ENCODE results near the gene HMGN3.

Gene HMGN3

DNA sequence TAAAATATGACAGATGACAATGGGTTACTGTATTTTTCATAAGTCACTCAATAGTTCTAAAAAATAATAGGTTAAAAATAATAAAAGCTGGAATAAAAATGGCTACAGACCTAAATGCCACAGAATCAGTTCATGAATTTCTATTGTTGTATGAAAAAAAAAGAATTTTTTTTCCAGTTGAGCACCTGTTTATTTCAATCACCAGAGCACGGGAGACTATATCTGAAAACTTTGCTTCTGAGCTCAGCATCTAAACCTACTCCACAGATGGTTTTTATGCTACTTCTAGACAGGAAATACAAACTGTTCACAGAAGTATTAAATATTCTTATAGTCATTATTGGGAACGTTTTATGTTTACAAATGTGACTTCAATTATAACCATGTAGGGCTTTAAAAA is 50.4 kb downstream of the HMGN3 start:
- no peak for DNase-seq

- DNase-seq = no peak
Measured at GRCh38 chr6:79180052-79180451, 54.4 kb downstream of the HMGN3 start.

DNA sequence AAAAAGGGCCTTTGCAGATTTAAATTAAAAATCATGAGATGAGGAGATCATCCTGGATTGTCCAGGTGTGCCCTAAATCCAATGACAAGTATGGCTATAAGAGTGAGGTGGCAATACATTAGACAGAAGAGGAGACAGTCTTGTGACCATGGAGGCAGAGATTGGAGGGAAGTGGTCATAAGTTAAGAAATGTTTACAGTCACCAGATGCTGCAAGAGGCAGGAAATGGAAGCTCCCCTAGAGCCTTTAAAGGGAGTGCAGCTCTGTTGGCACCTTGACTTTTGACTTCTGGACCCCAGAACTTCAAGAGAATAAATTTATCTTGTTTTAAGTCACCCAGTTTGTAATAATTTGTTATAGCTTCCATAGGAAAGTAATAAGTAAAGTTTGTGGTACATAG is 61.1 kb downstream of the HMGN3 start:
- no peak for DNase-seq

DNA sequence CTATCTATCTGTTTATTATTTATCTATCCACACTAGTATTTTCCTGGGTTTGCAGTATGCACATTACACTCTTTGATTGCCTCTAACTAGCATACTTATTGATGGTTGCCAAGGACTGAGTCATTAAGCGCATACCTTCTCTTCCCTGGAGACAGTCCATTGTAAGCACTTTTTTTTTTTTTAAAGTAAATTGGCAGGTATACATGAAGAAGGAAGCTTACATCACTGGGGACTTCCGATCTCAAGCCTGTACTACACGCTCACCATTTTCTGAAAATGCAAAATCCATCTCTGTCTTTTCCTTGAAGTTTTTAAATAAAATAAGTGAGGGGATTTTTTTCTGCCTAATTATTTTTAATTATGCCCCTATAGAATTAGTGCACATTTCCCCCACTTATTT is 63.5 kb downstream of the HMGN3 start:
- DNase-seq = no peak

DNA sequence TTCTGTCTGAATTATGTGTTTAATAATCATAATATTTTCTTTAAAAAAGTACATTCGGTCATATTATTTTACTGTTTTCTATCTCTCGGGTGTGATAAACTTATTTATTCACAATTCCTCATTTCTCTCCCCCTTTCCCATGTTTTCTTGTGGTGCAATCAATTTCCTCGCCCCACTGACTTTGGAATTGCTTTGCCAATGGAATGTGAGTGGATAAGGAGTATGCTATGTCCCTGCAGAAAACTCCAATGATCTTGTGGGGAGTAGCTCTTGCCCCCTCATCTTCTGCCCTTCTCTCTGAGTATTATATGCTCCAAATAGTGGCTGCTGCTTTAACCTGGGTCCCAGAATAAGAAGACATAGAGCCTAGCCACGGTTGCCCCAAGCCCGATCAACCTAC is 64.1 kb downstream of the HMGN3 start:
- DNase-seq = no peak

DNA sequence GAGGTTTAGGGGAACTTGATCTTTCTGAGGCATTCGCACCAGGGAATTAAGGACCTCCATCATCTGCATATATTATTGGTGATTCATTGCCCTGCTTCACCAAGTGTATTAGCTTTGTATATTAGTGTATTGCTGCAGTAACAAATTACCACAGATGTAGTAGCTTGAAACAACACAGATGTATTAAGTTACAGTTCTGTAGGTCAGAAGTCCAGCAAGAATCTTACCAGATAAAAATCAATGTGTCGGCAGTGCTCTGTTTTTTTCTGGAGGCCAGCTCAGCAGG is 65.8 kb downstream of the HMGN3 start:
- no peak for DNase-seq

- no peak for DNase-seq
Measured at GRCh38 chr6:79167931-79168694, 66.4 kb downstream of the HMGN3 start.

DNA sequence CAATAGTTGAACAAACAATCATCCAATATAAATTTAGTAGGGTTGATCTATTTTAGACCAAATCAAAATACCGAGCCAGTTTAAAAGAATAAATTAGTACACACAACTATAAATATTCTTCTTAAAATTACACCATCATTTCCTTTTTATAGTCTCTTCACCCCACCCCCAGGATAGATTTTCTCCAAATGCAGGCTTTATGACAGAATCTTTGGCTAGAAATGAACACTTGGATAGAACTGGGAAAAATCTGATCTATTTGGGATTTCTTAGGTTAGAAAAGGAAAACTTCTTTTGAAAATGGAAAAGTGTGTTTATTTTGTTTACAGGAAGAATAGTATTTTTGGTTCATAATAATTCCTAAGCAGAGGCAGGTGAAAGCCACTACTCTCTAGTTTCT is 74.6 kb downstream of the HMGN3 start:
- DNase-seq = no peak

DNA sequence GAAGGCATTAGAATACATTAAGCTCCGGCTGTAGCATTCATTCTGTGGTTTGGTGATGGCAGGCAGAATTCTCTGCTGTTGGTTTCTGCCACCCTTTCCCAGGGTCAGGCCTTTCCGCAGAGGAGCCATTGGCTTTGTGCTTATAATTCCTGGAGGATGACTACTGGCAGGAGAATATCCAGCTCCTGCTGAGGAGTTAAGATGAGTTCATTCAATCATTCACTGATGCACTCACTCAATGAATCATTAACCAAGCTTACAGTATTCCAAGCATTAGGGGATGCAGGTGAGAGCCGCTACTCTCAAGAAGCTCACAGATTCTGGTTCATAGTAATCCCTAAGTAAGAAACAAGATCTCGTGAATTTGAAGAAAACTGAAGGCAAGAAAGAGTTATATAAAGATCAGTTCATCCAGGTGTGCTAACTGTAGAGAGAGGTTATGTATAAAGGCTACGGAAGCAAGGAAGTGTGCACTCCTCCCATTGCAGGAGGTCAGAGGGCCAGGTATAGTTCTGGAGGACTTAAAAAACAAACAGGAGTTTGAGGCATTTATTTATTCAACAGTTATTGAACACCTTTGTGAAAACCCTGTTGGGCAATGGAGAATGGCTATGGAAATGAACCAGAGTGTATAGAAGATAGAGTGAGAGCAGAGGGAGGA is 75.5 kb downstream of the HMGN3 start:
- DNase-seq = no peak

DNA sequence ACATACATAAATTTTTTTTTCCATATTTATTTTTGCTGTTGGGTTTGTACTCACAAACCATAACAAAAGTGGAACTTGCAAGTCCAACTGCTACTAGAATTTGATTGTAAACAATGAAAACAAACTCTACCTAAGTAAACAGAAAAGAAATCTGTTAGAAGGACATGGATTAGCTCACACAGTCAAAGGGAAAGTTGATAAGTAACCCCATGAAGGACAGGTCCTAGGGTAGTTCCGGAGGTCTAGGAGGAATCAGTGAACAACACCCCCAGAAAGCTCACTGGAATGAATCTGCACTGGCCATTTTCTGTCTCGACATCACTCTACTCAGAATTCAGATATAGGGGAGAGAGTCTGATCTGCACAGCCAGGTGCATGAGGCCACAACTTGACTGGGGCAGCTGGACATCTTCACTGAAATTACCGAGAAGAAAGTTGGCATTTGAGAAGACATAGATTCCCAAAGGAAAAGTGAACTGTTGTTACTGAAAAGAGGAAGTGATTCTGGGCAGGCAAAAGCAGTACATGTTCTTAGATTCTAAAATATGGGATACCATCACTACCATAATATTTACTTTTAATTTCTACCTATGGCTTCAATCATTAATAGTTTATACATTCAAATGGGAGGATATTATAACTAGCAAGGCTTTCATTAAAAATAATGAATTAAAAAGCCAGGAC is 76.4 kb downstream of the HMGN3 start:
- no peak for DNase-seq

DNA sequence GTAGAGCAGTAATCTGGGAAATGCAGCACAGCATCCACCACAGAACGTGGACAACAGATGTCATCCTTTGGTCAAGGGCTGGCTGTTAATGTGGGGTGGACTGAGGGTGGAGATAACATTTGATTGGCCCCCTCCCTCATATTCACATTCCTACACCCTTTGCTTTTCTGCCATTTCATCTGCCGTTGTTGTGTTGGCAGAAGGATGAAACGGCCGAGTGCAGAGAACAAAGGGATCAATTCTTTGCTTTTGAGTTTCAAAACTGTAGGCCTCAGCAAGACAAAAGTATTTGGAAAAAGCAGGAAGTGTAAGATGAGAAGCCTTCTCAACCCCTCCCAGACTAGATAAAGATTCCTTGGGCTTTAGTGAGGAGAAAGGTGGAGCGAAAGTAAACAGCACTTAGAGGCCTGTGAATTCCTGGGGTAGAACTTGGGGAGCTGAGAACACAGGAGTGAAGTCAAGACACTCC is 82.2 kb downstream of the HMGN3 start:
- DNase-seq = no peak
